K562 (cell line): ENCODE results near the gene MPIG6B. TPM values are rescaled to one million over a fixed set of nuclear protein-coding genes. Genes with fewer than 3 reads are reported as not detected.
A peak's percentile ranks its signal among the peaks of the same experiment; 100 is the strongest.

Source experiments
- CTCF ChIP-seq, 3 experiments: IDR thresholded peaks in 2 of 3; conservative IDR thresholded peaks in 1 of 3; 2 replicates each; pipeline ENCODE4 v1.5.1; 2011 to 2012; ENCODE audit warnings: low read length in 3 of 3, mild to moderate bottlenecking in 3 of 3, control low read depth in 2 of 3, improper control_type of control experiment in 1 of 3, inconsistent platforms in 1 of 3, low read depth in 1 of 3, mixed read lengths in 1 of 3, moderate library complexity in 1 of 3; ENCODE audit not compliant: insufficient read depth in 2 of 3
- FOXO4 ChIP-seq: fragments of 450-650 bp; formaldehyde crosslinking; IDR thresholded peaks from 2 replicates; pipeline ENCODE4 v1.4.0; 2020; ENCODE audit warnings: mild to moderate bottlenecking, moderate library complexity
- MAX ChIP-seq: sonication (generic); formaldehyde crosslinking; IDR thresholded peaks from 2 replicates; pipeline ENCODE4 v1.9.0; 2022; ENCODE audit warnings: mild to moderate bottlenecking, missing genetic modification reagents
- MGA ChIP-seq: fragments of 450-650 bp; IDR thresholded peaks from 2 replicates; pipeline ENCODE4 v1.6.1; 2016; ENCODE audit warnings: mild to moderate bottlenecking, moderate library complexity
- PML ChIP-seq: IDR thresholded peaks from 2 replicates; pipeline ENCODE4 v1.6.1; 2012; ENCODE audit warnings: low read length, inconsistent platforms
- SMAD2 ChIP-seq: fragments of 150-350 bp; IDR thresholded peaks from 2 replicates; pipeline ENCODE4 v1.6.1; 2014; ENCODE audit warnings: low read depth, mild to moderate bottlenecking, low read length
- TARDBP ChIP-seq: fragments of 450-650 bp; IDR thresholded peaks from 2 replicates; pipeline ENCODE4 v1.6.1; 2016
- ZMIZ1 ChIP-seq, 2 experiments: fragments of 150-350 bp in 1 of 2; IDR thresholded peaks; 2 replicates each; pipeline ENCODE4 v1.6.1; 2012 to 2016; ENCODE audit warnings: low read depth in 2 of 2, low read length in 2 of 2, mild to moderate bottlenecking in 1 of 2, moderate library complexity in 1 of 2
- ZNF707 ChIP-seq: fragments of 250-450 bp; sonication (Bioruptor Pico); conservative IDR thresholded peaks from 2 replicates; pipeline ENCODE4 v1.8.0; 2022; ENCODE audit warnings: inconsistent platforms, mild to moderate bottlenecking, moderate library complexity
- polyA plus RNA-seq, 8 experiments: library from polyadenylated mRNA; depleted of rRNA in 4 of 8; stranded (reverse) in 5 of 8; unstranded in 3 of 8; fragments of >200 nt; fragmentation: Nextera tagmentation in 2 of 8; fragmentation: Illumina TruSeq in 1 of 8; extraction: Ambion mirVana in 2 of 8; extraction: Trizol in 1 of 8; gene quantifications; 2 replicates each; pipeline versions ENCODE4 v1.2.1 to v1.2.3, GENCODE V29; 2011 to 2014; ENCODE audit warnings: inconsistent platforms in 1 of 8, missing spikeins in 1 of 8
- total RNA-seq, 7 experiments: library from RNA; depleted of rRNA in 6 of 7; stranded (reverse); fragments of >200 nt in 6 of 7; fragmentation: Illumina TruSeq in 2 of 7; extraction: Trizol in 2 of 7; gene quantifications; 2 replicates each; pipeline versions ENCODE4 v1.2.1 to v1.2.3, GENCODE V29; 2011 to 2021; ENCODE audit warnings: low replicate concordance in 1 of 7

MPIG6B gene
- total and polyA plus RNA-seq, 9 of the 15 experiments (the other 6 are each of a cell fraction or from before 2014, with no cell fraction given): 0.11 to 1.2 (median 0.28) TPM; not detected in 1

DNA sequence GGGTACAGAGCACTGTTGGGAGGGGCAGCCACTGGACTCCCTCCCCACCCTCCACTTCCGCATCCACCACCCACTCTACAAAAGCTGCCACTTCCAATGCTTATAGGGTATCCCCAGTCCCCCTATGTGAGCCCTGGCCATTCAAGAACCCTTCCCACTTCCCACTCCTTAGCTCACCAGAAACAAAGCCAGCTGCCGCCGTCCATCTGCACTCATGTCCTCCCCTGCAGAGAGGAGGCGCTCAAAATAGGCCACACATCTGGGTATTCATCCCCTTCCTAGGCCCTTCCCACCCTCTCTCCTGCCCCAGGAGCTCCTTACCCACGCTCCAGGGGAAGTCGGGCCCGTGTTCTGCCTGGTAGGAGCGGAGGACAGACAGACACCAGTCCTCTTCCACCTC is 35.9 kb upstream of the MPIG6B start (continued):
- TF ChIP-seq MAX: 0 out of 2 replicates have a peak, but pooled peaks have one; percentile 17
- peak in 2 of 3 experiments; percentile 20 to 23; a peak in 2 of 6 replicates for TF ChIP-seq CTCF (IDR thresholded peaks at IDR 0.05 in 2 of 3, conservative IDR thresholded peaks at IDR 0.05 in 1 of 3; ENCODE audit: insufficient read depth in 2 of 3, low read depth in 1 of 3, low read length in 3 of 3)
- no peak for TF ChIP-seq SMAD2
- TF ChIP-seq PML: no peak
- no peak for TF ChIP-seq ZMIZ1 (IDR thresholded peaks at IDR 0.05; ENCODE audit: low read depth in 2 of 2, low read length in 2 of 2)
- TF ChIP-seq TARDBP: no peak
- no peak for TF ChIP-seq FOXO4 (CRISPR knock-in tag)
- no peak for TF ChIP-seq MGA
- TF ChIP-seq ZNF707: no peak
